ENCODE measurements around the gene BTG4.
A peak's percentile ranks its signal among the peaks of the same experiment; 100 is the strongest.

BTG4 gene

GRCh38 chr11:111479666-111480065 is 32.5 kb downstream of the BTG4 start:
- no peak for DNase-seq

DNA sequence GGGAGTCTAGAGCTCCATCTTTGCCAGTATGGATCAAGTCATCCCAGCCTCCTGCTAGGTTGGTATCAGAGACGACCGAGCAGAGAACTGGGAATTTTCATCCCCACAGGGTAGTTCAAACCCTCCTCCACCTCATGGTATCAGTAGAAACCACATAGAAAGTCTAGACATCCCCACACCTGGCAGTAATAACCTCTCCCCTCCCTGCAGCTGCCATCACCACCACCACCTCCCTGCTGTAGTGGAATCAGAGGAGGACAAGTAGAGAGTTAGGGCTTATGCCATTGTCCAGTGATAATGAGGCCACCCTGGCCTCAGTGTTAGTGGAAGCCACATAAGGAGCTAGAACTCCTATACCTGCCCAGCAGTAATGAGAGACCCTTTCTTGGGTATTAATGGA is 34.3 kb downstream of the BTG4 start:
- no peak for DNase-seq

DNA sequence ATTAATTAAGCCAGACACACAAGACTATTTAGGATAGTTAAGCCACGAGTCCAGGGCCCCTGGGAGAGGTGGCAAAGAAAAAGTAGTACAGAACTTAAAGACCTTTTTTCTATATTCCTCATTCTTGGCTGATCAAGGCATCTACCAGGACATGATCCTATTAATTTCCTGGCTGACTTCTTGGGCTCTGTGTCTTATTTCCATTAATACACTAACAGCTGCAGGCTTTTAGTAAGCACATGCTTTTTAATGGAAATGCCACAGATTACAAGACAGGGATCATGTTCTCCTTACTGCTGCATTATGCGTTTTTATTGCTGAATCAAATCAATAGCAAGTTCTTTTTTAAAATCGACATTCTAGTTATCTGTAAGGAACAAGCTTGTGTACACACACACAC is 35.2 kb downstream of the BTG4 start:
- no peak for DNase-seq

DNA sequence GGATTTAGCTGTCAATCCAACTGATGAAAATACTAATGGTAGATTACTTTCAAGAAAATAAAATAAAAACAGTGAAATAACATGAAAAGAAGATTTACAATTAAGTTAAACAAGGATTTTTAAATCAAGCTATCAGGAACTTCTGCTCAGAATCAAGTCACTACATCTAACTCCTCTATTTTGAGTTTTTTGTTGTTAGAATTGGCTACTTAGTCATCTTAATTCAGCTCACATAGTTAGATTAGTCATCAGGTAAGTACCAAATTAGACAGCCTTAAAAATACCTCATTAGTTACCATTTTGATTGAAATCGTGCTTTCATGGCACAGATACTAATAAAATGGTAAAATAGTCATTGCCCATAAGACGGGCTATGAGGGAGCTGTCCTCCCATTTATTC is 35.8 kb downstream of the BTG4 start:
- no peak for DNase-seq

DNA sequence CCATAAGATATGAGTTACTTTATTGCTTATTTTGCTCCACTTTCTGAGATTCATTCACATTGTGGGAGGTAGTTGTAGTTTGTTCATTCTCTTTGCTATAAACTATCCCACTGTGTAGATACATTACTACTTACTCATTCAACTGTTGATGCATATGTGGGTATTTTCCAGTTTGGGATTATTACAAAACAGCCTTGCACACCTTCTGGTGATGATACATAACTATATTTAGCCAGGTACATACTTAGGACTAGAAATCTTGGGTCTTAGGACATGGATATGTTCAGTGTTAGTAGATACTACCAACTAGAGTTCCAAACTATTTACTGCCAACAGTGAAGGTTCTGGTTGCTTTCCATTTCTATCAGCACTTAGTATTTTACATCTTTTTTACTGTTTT is 37.8 kb downstream of the BTG4 start:
- no peak for DNase-seq

DNA sequence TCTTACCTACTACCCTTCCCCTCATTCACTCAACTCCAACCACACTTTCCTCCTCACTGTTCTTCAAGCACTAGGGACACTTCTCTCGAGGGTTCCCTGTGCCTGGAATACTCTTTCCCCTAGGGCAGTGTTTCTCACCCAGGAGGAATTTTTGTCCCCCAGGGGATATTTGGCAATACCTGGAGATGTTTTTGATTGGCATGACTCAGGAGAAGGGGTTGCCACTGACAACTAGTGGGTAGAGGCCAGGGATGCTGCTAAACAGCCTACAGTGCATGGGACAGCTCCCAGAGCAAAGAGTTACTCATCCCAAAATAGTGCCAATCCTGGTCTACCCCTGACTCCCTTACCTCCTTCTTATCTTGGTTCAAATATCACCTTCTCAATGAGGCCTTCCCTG is 40.0 kb downstream of the BTG4 start:
- DNase-seq, result no peak

DNA sequence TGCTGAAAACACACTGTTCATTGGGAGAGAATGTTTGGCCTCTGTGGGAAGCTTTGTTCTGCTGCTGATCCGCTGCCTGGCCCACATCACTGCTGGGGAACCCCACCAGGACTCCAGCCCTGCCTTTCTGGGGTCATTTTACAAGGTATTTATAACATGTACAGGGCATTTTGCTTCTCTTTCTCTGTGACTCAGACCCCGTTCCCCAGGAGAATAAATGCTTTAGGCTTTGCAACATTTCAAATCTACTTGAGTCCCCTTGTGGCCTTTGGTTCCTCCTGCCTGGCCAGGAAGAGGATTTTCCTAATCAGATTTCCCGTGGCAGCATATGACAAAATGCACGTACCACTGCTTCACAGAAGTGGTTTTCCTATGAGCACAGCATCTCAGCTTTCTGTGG is 43.0 kb downstream of the BTG4 start:
- no peak for DNase-seq

DNA sequence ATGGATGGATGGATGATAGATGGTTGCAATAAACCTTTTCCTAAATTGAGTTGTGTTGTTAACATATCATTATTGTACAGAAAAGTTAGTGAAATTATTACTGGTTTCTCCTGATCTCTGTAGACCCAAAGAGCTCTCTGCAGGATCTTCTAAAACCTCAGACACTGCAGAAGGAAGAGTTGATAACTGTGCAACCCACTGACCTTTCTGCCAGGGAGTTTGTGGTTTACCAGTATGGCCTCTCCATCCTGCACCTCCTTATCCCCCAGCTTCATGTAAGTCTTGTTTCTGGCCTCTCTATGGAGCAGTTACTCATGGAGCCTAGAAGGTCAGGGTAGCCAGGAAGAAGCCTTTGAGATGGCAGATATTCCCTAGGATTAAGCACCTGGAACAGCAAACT is 45.6 kb downstream of the BTG4 start:
- DNase-seq, result no peak

DNA sequence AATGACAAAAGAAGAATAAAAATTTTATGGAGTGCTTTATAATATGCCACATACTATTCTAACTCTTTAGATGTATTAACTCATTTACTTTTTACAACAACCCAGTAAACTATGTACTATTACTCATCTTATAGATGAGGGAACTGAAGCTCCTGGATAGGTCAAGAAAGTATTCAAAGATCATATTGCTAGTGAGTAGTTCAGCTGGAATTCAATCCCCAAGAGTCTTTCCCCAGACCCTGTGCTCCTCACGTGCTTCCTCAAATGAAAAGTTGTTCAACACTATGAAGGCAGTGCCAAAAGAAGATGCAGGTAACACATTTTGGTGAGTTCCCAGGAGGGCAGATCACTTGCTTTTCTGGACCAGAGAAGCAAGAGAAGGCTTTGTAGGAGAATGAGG is 46.8 kb downstream of the BTG4 start:
- no peak for DNase-seq

DNA sequence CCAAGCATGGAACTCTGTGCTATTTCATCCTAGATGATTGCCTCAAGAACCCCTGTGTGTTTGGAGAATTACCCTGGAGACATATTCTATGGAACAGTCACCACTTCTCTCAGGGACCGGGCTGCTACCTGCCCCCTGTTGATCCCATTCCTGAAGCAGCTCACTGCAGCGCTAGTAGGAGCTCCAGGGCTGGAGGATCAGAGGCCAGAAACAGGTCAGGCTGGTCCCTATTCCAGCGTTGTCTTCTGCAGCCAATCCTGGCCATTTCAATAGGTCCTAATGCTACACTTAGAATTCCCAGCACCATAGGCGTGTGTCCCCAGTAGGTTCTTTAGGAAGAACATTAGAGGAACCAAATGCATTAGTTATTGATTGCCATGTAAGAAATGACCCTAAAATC is 48.9 kb downstream of the BTG4 start:
- no peak for DNase-seq

- no peak for DNase-seq
These were observed 49.9 kb downstream of the BTG4 start for GRCh38 chr11:111462329-111462728.

DNA sequence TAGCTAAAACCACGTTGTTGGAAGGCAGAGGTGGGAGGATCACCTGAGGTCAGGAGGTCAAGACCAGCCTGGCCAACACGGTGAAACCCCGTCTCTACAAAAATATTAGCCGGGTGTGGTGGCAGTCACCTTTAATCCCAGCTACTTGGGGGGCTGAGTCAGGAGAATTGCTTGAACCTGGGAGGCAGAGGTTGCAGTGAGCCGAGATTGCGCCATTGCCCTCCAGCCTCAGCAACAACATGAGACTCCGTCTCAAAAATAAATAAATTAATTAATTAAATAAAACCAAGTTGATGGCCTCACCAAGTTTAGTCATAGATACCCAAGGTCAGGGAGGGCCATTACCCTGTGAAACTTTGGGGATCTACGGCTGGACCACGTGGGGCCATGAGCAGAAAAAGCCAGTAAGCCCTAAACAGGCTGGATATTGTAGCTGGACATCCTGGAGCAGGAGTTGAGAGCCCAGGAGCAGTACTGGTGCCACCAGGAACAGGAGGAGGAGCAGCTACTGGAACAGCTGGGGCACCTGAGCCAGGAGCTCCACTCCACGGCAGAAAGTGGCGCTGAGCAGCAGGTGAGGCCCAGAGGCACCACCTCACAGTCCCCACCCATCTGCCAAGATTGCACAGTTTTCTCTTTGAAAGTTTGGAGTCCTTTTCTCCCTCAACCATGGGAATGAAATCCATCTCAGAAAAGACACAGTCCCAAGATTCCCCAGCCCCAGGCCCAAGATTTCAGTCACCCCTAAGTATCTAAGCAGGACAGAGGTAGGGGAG is 50.5 kb downstream of the BTG4 start:
- DNase-seq, result no peak

GRCh38 chr11:111460856-111461255 is 51.3 kb downstream of the BTG4 start:
- no peak for DNase-seq

GRCh38 chr11:111460340-111460739 is 51.8 kb downstream of the BTG4 start:
- no peak for DNase-seq

DNA sequence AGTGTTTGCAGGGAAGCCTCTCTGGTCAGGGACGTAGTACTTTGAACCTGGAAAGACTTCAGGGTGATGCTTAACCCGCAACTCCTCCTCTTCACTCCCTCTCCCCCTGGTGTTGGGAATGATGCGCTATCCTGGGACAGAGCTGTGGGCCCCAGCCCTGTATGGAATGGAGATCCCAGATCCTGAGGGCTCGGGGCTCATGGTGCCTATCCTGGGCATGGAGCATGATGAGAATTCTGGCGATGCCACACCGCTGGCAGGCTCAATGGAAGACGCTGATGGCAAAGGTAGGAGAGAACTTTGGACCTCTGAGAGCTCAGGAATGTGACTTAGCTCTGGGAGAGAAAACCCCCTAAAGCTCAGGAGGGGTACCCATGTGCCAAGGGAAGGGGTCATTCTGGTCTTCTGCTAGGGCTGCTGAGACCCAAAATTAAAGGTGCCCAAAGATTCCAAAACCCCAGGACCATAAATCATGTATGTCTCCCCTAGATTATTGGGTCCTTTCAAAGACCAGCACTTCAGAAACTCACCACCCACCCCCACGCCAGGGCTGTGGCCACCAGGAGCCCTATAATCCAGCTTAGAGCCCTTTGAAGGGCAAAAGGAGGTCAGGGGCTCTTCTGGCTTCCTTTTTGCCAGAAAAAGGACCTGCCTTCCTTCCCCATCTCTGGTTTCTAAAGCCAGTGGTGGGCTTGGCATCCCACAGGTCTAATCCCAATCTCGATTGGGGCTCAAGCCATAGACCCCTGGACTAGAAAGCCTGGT is 52.5 kb downstream of the BTG4 start:
- no peak for DNase-seq

GRCh38 chr11:111457731-111458368 is 54.3 kb downstream of the BTG4 start:
- no peak for DNase-seq

- no peak for DNase-seq
These were observed 55.1 kb downstream of the BTG4 start for GRCh38 chr11:111456859-111457730.

- no peak for DNase-seq
These were observed 55.9 kb downstream of the BTG4 start for GRCh38 chr11:111456086-111456858.

DNA sequence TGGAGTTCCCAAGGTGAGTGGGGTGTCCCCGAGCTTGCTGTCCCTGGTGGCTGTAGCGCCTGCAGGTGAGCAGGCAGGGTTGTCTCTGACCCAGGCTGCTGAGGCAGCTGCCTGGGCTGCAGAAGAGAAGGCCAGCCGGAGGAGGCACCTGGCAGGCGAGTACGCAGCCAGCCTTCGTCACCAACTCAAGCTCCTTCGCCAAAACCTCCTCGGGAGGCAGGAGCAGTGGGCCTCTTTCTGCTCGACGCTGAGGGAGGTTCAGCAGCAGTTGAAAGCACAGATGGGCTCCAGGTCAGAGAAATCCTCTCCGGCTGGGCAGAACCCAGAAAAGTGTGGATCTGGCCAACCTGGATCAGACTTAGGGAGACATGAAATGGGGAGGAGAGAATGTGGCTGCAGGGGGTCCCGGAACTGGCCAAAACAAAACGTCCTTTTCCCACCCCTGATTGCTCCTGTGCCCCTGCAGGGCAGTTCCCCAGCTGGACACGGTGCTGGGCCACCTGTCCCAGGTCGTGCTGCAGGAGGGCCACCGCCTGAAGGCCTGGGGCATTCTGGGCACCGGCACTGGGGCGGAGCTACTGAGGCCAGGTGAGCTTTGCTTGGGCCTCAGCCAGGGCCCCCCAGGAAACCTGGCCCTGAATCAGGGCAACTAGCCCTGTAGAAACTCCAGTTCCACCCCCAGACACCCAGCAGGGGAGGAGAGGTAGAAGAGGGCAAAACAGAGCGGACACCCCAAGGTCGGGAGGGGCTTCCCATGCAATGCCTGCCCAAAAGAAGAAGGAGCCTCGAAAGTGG is 56.7 kb downstream of the BTG4 start:
- DNase-seq, result no peak

- DNase-seq, result peak; percentile 26
These were observed 57.5 kb downstream of the BTG4 start for GRCh38 chr11:111454561-111455192.

All from NCI-H774 (cell line).